ENCODE measurements around the gene SLC22A13. TPM values are rescaled to one million over a fixed set of nuclear protein-coding genes. Genes with fewer than 3 reads are reported as not detected.
"Not testable (repeated sequence)": the region's sequence is repeated elsewhere in the genome, so short reads cannot be mapped to it uniquely, and the experiment has no call there.

Gene SLC22A13
- total RNA-seq, 4 donors from 2014 or later, result under 0.01 to 0.70 TPM; not detected in 2

DNA sequence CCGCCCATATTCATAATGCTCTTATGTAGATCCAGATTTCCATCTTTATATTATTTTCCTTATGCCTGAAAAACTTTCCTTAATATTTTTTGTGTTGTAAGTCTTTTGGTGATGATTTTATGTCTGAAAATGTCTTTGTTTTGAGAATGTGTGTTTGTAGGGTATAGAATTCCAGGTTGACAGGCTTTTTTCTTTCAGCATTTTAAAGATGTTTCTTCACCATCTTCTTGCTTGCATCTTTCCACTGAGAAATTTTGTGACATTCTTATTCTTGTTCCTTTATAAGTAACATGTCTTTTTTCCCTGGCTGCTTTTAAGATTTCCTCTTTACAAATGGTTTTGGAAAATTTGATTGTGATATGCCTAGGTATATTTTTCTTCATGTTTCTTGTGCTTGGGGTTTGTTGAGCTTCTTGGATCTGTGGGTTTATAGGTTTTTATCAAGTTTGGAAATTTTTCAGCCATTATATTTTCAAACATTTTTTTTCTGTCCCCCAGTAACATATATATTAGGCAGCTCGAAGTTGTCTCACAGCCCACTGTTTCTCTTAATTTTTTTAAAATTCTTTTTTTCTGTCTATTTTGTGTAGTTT is 27.1 kb upstream of the SLC22A13 start:
- H3K36me3 ChIP-seq, result no peaks in the 10 kb centered on the region
- peaks cover 0 to 9% of the 10 kb centered on the region in 2 donors for H3K9me3 ChIP-seq
- no peaks in the 10 kb centered on the region for H3K27me3 ChIP-seq
- H3K27ac ChIP-seq, result no peak overlapping the region
- no peak overlapping the region for H3K4me3 ChIP-seq
- no peak for DNase-seq
- TF ChIP-seq, protein P1, sequence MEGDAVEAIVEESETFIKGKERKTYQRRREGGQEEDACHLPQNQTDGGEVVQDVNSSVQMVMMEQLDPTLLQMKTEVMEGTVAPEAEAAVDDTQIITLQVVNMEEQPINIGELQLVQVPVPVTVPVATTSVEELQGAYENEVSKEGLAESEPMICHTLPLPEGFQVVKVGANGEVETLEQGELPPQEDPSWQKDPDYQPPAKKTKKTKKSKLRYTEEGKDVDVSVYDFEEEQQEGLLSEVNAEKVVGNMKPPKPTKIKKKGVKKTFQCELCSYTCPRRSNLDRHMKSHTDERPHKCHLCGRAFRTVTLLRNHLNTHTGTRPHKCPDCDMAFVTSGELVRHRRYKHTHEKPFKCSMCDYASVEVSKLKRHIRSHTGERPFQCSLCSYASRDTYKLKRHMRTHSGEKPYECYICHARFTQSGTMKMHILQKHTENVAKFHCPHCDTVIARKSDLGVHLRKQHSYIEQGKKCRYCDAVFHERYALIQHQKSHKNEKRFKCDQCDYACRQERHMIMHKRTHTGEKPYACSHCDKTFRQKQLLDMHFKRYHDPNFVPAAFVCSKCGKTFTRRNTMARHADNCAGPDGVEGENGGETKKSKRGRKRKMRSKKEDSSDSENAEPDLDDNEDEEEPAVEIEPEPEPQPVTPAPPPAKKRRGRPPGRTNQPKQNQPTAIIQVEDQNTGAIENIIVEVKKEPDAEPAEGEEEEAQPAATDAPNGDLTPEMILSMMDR (IDR thresholded peaks at IDR 0.05), result no peak
- TF ChIP-seq POLR2A (IDR thresholded peaks at IDR 0.05), result no peak
- intact Hi-C loops (cut with DNase I; ENCODE audit: low total_unique reads), result no loop called here
- H3K4me1 ChIP-seq, result no peaks in the 10 kb centered on the region

DNA sequence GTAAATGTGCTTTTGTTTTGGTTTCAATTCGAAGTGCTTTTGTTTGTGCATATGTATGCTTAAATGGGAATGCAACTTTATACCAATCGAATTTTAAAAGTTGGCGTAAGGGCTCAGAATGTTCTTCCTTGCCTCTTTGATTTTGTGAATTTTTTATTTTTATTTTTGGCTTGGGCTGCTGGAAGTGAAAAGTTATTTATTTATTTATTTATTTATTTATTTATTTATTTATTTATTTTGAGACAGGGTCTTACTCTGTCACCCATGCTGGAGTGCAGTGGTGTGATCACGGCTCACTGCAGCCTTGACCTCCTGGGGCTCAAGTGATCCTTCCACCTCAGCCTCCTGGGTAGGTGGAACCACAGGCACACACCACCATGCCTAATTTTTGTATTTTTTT is 22.8 kb upstream of the SLC22A13 start:
- intact Hi-C loops (cut with DNase I; ENCODE audit: low total_unique reads); DNase-seq; H3K4me1 ChIP-seq; H3K4me3 ChIP-seq; H3K27ac ChIP-seq; H3K36me3 ChIP-seq; H3K27me3 ChIP-seq; H3K9me3 ChIP-seq: not testable (repeated sequence)

DNA sequence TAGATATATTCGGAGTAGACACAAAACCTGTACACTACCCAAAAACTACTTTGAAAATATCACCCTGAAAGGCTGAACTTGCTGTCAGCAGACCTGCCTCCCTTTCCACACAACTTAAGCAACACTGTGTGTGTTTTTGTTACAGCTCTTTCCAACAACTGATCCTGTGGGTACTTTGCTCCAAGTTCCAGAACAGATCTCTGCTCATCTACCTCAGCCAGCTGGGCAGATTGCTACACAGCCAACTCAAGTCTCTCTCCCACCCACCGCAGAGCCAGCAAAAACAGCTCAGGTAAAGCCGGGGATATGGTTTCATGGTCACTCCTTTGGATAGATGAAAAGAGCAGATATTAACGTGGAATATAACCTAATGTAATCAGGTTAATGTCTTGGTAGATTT is 19.7 kb upstream of the SLC22A13 start:
- H3K36me3 ChIP-seq, result no peaks in the 10 kb centered on the region
- no peaks in the 10 kb centered on the region for H3K9me3 ChIP-seq
- no peaks in the 10 kb centered on the region for H3K27me3 ChIP-seq
- intact Hi-C loops (cut with DNase I; ENCODE audit: low total_unique reads), result no loop called here
- no peak for DNase-seq
- TF ChIP-seq, protein P1 (IDR thresholded peaks at IDR 0.05), result no peak
- no peak for TF ChIP-seq POLR2A (IDR thresholded peaks at IDR 0.05)
- H3K27ac ChIP-seq, result no peak overlapping the region
- no peak overlapping the region for H3K4me3 ChIP-seq
- H3K4me1 ChIP-seq, result no peaks in the 10 kb centered on the region

DNA sequence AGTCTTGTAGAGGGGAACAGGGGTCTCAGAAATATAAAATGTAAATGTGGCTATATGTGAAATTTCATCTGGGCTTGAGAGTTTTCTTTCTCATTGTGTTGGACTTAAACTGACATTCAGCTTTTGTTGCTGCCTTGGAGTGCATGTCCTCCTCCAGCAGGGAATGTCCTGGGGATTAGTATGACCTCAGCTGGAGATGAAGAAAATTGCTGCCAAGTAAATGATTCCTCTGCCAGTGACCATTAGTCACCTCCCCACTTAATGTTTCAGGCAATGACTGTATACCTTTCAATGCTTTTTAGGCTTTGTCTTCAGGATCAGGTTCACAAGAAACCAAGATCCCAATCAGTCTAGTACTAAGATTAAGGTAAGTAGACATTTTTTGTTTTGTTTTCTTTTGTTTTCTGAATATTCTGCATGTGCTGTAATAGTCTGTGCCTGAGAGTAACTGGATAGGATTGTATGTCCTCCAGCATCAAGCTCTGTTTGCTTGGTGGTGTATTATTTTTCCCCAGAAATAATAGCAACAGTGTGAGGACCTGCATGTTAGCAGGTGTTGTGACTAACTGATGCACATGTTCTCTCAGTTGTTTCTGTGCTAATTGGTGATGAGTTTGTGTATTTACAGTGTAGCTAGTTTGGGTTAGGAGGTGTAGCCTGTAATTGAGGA is 18.1 kb upstream of the SLC22A13 start:
- intact Hi-C loops (cut with DNase I; ENCODE audit: low total_unique reads), result no loop called here
- no peak for DNase-seq
- no peak for TF ChIP-seq POLR2A (IDR thresholded peaks at IDR 0.05)
- TF ChIP-seq, protein P1 (IDR thresholded peaks at IDR 0.05), result no peak
- no peaks in the 10 kb centered on the region for H3K9me3 ChIP-seq
- no peak overlapping the region for H3K27ac ChIP-seq
- H3K36me3 ChIP-seq, result no peaks in the 10 kb centered on the region
- no peaks in the 10 kb centered on the region for H3K4me1 ChIP-seq
- H3K27me3 ChIP-seq, result no peaks in the 10 kb centered on the region
- no peak overlapping the region for H3K4me3 ChIP-seq

DNA sequence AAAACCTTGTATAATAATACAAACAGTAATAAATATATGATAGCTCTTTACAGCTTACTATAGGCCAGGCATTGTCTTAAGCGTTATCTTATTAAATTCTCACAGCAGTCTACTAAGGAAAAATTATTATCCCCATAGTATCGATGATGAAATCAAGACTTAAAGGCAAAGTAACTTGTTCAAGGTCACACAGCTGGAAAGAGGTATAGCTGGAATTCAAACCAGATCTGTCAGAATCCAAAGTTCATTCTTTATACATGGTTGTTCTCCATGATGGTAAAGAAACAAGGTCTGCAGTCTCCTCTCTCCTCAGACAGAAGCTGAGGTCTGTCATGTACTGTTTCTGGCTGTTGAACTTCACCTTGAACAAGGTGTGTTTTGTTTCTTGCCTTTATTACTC is 15.4 kb upstream of the SLC22A13 start:
- intact Hi-C loops (cut with DNase I; ENCODE audit: low total_unique reads), result no loop called here
- no peak overlapping the region for H3K27ac ChIP-seq
- no peaks in the 10 kb centered on the region for H3K9me3 ChIP-seq
- H3K27me3 ChIP-seq, result no peaks in the 10 kb centered on the region
- no peaks in the 10 kb centered on the region for H3K4me1 ChIP-seq
- no peak for DNase-seq
- TF ChIP-seq POLR2A (IDR thresholded peaks at IDR 0.05), result no peak
- TF ChIP-seq, protein P1 (IDR thresholded peaks at IDR 0.05), result no peak
- no peak overlapping the region for H3K4me3 ChIP-seq
- H3K36me3 ChIP-seq, result no peaks in the 10 kb centered on the region
